ENCODE measurements around the gene AGBL1. TPM values are rescaled to one million over a fixed set of nuclear protein-coding genes. Genes with fewer than 3 reads are reported as not detected.

The AGBL1 gene
- polyA plus RNA-seq, 1 donor (not counting 4 experiments of a cell fraction or from before 2014, with no cell fraction given), result not detected

GRCh38 chr15:86329311-86330013 lies 249.8 kb downstream of the AGBL1 start:
- dilution Hi-C loops (cut with MboI; ENCODE audit: extremely low pct_ligation_motif_present, low sequenced_read_pairs), result no loop called here
- H3K36me3 ChIP-seq (ENCODE audit: control insufficient read depth in 2 of 2, extremely low read depth in 1 of 2, insufficient read depth in 2 of 2, low read length in 2 of 2), result no peaks in the 10 kb centered on the region

GRCh38 chr15:86333819-86334218 lies 254.1 kb downstream of the AGBL1 start:
- H3K27me3 ChIP-seq (ENCODE audit: control insufficient read depth, extremely low read depth, insufficient read depth, low read length), result no peaks in the 10 kb centered on the region
- H3K27ac ChIP-seq (ENCODE audit: control insufficient read depth, insufficient read depth, low read length), result no peak overlapping the region
- H3K36me3 ChIP-seq (ENCODE audit: control insufficient read depth in 2 of 2, extremely low read depth in 1 of 2, insufficient read depth in 2 of 2, low read length in 2 of 2), result no peaks in the 10 kb centered on the region
- no peak for FAIRE-seq
- H3K9ac ChIP-seq (ENCODE audit: control insufficient read depth, extremely low read depth, insufficient read depth, low read length), result no peak overlapping the region
- no peak overlapping the region for H2AFZ ChIP-seq (ENCODE audit: control insufficient read depth, low read length)
- H4K20me1 ChIP-seq (ENCODE audit: control insufficient read depth, extremely low read depth, insufficient read depth, low read length), result no peaks in the 10 kb centered on the region
- H3K4me1 ChIP-seq (ENCODE audit: control insufficient read depth, extremely low read depth, insufficient read depth, low read length), result peaks cover 16% of the 10 kb centered on the region
- H3K9me3 ChIP-seq (ENCODE audit: control insufficient read depth, low read depth, low read length), result peaks cover 12% of the 10 kb centered on the region
- peak overlapping the region; percentile 6 for H3K4me2 ChIP-seq (ENCODE audit: control insufficient read depth, extremely low read depth, insufficient read depth, low read depth, low read length)
- DNase-seq (ENCODE audit: low read depth, low spot score), result no peak
- TF ChIP-seq CTCF (optimal IDR thresholded peaks at IDR 0.05 in 1 of 3, IDR thresholded peaks at IDR 0.05 in 1 of 3, conservative IDR thresholded peaks at IDR 0.05 in 1 of 3; ENCODE audit: extremely low read depth in 1 of 3, insufficient read depth in 2 of 3, low read length in 3 of 3), result no peak
- no peak for TF ChIP-seq EZH2 (IDR thresholded peaks at IDR 0.05; ENCODE audit: low read length)
- dilution Hi-C loops (cut with MboI; ENCODE audit: extremely low pct_ligation_motif_present, low sequenced_read_pairs), result no loop called here
- no peaks in the 10 kb centered on the region for H3K9me1 ChIP-seq (ENCODE audit: control insufficient read depth, extremely low read depth, insufficient read depth, low read length)
- no peaks in the 10 kb centered on the region for H3K79me2 ChIP-seq (ENCODE audit: control insufficient read depth, insufficient read depth, low read length)
- no peak overlapping the region for H3K4me3 ChIP-seq (ENCODE audit: control insufficient read depth in 2 of 3, extremely low read depth in 1 of 3, insufficient read depth in 2 of 3, low read depth in 1 of 3, low read length in 3 of 3)

More at GRCh38 chr15:86329311-86330013, 249.8 kb downstream of the AGBL1 start:
- H3K79me2 ChIP-seq (ENCODE audit: control insufficient read depth, insufficient read depth, low read length), result no peaks in the 10 kb centered on the region
- FAIRE-seq (no peak), DNase-seq (ENCODE audit: low read depth, low spot score) (no peak)
- no peaks in the 10 kb centered on the region for H3K9me1 ChIP-seq (ENCODE audit: control insufficient read depth, extremely low read depth, insufficient read depth, low read length)
- H3K4me2 ChIP-seq (ENCODE audit: control insufficient read depth, extremely low read depth, insufficient read depth, low read depth, low read length), result no peak overlapping the region
- peaks cover 16% of the 10 kb centered on the region for H3K9me3 ChIP-seq (ENCODE audit: control insufficient read depth, low read depth, low read length)
- no peak overlapping the region for H3K4me3 ChIP-seq (ENCODE audit: control insufficient read depth in 2 of 3, extremely low read depth in 1 of 3, insufficient read depth in 2 of 3, low read depth in 1 of 3, low read length in 3 of 3)
- no peaks in the 10 kb centered on the region for H4K20me1 ChIP-seq (ENCODE audit: control insufficient read depth, extremely low read depth, insufficient read depth, low read length)
- H3K9ac ChIP-seq (ENCODE audit: control insufficient read depth, extremely low read depth, insufficient read depth, low read length), result no peak overlapping the region
- H3K27ac ChIP-seq (ENCODE audit: control insufficient read depth, insufficient read depth, low read length), result no peak overlapping the region
- H3K4me1 ChIP-seq (ENCODE audit: control insufficient read depth, extremely low read depth, insufficient read depth, low read length), result peaks cover 6% of the 10 kb centered on the region
- no peak for TF ChIP-seq EZH2 (IDR thresholded peaks at IDR 0.05; ENCODE audit: low read length)
- TF ChIP-seq CTCF (optimal IDR thresholded peaks at IDR 0.05 in 1 of 3, IDR thresholded peaks at IDR 0.05 in 1 of 3, conservative IDR thresholded peaks at IDR 0.05 in 1 of 3; ENCODE audit: extremely low read depth in 1 of 3, insufficient read depth in 2 of 3, low read length in 3 of 3), result no peak
- H3K27me3 ChIP-seq (ENCODE audit: control insufficient read depth, extremely low read depth, insufficient read depth, low read length), result no peaks in the 10 kb centered on the region
- H2AFZ ChIP-seq (ENCODE audit: control insufficient read depth, low read length), result no peak overlapping the region
